Tibial nerve (tissue), 3 donors: ENCODE data around the gene GRID1.

Source experiments
- CTCF ChIP-seq, 5 experiments: fragments of 200-600 bp in 3 of 5; fragments of 450-650 bp in 2 of 5; sonication (generic) in 3 of 5; IDR thresholded peaks; one replicate each; pipeline ENCODE4 v1.5.1; 2016 to 2019; ENCODE audit warnings: antibody characterized with exemption in 5 of 5, mild to moderate bottlenecking in 3 of 5, moderate library complexity in 2 of 5
- POLR2A ChIP-seq, 2 donors: fragments of 450-650 bp; IDR thresholded peaks; one replicate each; pipeline ENCODE4 v1.6.1; 2017; ENCODE audit warnings: antibody characterized with exemption in 2 of 2, mild to moderate bottlenecking in 2 of 2, moderate library complexity in 2 of 2

- TF ChIP-seq POLR2A (IDR thresholded peaks at IDR 0.05) (no peak), CTCF (IDR thresholded peaks at IDR 0.05) (no peak)
Measured at GRCh38 chr10:86225103-86225782, 141.4 kb downstream of the GRID1 start.
